GM21390 (cell line): ENCODE measurements around the gene OR2V2.
"Not testable (repeated sequence)": the region's sequence is repeated elsewhere in the genome, so short reads cannot be mapped to it uniquely, and the experiment has no call there.

Experiments
- ATAC-seq: cut with Tn5 transposase; IDR thresholded peaks from one replicate; pipeline ENCODE4 v1.9.1; 2021; ENCODE audit not compliant: unreplicated experiment

The OR2V2 gene, protein sequence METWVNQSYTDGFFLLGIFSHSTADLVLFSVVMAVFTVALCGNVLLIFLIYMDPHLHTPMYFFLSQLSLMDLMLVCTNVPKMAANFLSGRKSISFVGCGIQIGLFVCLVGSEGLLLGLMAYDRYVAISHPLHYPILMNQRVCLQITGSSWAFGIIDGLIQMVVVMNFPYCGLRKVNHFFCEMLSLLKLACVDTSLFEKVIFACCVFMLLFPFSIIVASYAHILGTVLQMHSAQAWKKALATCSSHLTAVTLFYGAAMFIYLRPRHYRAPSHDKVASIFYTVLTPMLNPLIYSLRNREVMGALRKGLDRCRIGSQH

DNA sequence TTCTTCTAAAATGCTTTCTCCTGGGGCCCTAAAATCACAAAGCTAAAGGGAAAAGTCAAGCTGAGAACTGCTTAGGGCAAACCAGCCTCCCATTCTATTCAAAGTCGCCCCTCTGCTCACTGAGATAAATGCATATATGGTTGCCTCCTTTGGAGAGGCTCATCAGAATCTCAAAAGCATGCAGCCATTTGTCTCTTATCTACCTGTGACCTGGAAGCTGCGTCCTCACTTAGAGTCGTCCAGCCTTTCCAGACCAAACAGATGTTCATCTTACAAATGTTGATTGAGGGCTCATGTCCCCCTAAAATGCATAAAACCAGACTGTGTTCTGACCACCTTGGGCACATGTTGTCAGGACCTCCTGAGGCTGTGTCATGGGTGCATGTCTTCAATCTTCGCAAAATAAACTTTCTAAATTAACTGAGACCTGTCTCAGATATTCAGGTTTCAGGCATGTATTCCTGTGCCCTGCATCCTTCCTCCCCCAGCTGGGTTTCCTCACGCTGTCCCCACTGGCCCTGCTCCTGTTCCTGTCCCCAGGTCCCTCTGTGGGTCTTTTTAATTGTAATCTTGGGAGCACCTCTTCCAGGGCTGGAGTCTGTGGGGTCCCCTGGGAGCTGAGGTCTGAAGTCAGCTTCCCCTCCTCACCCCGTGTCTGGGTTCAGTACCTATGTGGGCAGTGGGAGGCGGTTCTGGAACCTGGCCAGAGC is at the start of gene OR2V2:
Gene OR2V2 (plus strand): TSS at position 660 of the 710 bp plus-strand sequence. CDS start 7,357 bp downstream, outside the sequence.
- not testable (repeated sequence) for ATAC-seq

GRCh38 chr5:181097759-181098491 is 49.5 kb upstream of the OR2V2 start:
- not testable (repeated sequence) for ATAC-seq

- ATAC-seq: no peak
These were observed 48.4 kb upstream of the OR2V2 start for GRCh38 chr5:181098762-181099601.

GRCh38 chr5:181099602-181100086 is 47.7 kb upstream of the OR2V2 start:
- no peak for ATAC-seq

GRCh38 chr5:181100121-181100875 is 47.1 kb upstream of the OR2V2 start:
- ATAC-seq: no peak

- ATAC-seq: not testable (repeated sequence)
These were observed 46.2 kb upstream of the OR2V2 start for GRCh38 chr5:181101030-181101641.

DNA sequence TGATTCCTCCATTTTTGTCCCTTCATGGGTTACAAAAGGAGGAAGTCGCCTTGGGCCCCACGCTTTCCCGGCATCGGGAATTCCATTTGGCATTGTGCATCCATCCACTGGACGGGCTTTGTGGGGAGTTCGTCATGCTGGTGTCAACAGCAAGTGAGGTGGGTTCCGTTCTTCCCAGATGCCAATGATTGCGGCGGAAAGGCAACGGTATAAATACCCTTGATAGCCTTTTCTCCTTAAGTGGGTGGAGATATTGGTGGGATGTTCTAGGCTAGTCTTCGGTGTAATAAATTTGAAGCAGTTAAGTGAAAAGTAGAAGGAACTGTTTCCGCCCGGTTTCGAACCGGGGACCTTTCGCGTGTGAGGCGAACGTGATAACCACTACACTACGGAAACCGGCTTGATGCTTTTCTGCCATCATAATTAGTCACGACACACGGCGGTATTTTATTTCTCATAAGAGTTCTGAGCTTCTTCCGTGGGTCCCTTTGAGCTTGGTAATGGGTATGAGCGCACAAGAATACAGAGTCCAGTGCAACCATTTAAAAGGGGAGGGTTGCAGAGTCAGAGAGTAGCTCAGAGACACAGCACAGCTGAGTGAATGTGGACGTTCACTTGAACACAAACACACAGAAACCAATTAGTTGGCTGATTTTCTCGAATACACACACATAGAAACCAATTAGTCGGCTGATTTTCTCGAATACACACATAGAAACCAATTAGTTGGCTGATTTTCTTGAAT is 45.3 kb upstream of the OR2V2 start:
- ATAC-seq: not testable (repeated sequence)

- not testable (repeated sequence) for ATAC-seq
These were observed 43.2 kb upstream of the OR2V2 start for GRCh38 chr5:181104259-181104568.

- ATAC-seq: not testable (repeated sequence)
These were observed 42.6 kb upstream of the OR2V2 start for GRCh38 chr5:181104606-181105390.

- no peak for ATAC-seq
These were observed 41.9 kb upstream of the OR2V2 start for GRCh38 chr5:181105391-181106025.

DNA sequence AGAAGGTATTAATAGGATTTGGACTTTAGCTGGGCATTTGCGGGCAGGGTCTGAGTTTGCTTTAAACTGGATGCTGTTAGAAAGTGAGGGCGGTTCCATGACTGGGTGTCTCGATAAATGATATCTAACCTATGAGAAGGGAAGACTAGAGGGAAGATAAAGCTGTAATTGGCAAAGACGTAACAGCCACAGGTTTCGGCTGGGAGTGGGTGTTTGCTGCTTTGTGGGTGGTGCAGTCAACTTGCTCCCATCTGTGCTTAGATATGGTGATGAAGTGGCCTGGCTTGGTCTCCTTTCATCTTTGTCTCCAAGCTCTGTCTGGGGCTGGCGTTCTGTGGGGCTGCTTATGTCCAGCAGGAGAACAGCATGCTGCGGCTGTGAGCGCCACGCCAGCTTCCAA is 39.7 kb upstream of the OR2V2 start:
- ATAC-seq: no peak

DNA sequence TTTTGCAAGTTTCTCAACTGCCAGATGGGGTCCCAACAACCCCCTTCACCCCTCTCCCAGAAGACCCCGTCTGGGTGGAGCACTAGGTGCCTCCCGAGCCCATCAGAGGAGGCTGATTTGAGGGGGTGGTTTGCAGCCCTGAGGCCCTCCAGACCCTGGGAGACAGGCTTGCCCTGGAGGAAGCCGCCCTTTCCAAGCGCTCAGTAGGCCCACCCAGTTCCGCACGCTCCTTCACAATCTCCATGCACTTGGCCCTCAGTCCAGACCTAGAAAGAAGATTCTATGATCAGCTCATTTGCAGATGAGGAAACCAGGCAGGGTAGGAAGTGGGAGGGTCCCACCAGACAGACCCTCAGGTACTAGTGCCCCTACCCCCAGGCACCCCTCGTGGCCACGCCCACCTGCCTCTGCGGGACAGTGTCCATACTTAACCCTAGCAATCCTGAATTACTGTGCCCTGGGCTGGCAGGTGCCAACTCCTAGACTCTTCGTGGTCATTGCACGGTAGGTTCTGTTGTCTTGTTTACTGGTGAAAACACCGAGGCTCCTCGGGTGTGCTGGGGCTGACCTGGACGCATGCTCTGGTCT is 38.7 kb upstream of the OR2V2 start:
- ATAC-seq: no peak

GRCh38 chr5:181109489-181110013 is 37.8 kb upstream of the OR2V2 start:
- no peak for ATAC-seq

DNA sequence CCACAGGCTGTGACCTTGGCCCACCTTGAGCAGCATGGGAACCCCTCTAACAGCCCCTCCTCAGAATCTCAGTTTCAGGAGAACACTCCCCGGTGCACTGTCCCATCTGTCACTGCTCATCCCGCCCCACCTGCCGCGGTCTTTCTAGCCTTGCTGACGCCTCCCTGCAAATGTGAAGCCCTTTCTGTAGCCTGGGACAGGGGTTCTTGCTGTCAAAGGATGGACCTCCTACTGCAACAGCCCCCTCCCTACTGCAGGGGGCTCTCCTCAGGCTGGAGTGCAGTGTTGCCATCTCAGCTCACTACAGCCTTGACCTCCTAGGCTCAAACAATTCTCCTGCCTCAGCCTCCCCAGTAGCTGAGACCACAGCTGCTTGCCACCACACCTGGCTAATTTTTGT is 36.4 kb upstream of the OR2V2 start:
- no peak for ATAC-seq

- no peak for ATAC-seq
These were observed 34.9 kb upstream of the OR2V2 start for GRCh38 chr5:181112476-181112875.

- not testable (repeated sequence) for ATAC-seq
These were observed 33.8 kb upstream of the OR2V2 start for GRCh38 chr5:181113572-181113971.

DNA sequence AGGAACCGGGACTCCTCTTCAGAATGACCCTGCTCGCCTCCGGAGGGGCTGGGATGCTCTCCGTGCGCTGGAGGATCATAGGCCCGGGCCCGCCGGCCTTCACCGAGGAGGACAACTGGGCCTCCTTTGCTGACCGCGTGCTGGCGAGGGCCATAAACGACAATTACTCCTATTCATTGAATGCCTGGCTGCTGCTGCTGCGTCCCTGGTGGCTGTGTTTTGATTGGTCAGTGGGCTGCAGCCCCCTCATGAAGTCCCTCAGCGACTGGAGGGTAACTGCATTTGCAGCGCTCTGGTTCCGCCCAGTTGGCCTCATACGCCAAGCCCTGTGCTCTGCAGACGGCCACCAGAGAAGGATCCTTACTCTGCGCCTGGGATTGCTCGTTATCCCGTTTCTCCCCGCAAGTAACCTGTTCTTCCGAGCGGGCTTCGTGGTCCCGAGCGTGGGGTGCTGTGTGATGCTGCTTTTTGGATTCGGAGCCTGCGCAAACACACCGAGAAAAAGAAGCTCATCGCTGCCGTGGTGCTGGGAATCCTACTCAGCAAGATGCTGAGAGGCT is 33.0 kb upstream of the OR2V2 start:
- ATAC-seq: no peak
